KG1 (cell line): ENCODE measurements around the gene AMZ1.
"Not testable (repeated sequence)": the region's sequence is repeated elsewhere in the genome, so short reads cannot be mapped to it uniquely, and the experiment has no call there.

Experiments
- DNase-seq: peaks from one replicate; lab custom pipeline; 2025; lab: John Stamatoyannopoulos, UW

AMZ1 gene

DNA sequence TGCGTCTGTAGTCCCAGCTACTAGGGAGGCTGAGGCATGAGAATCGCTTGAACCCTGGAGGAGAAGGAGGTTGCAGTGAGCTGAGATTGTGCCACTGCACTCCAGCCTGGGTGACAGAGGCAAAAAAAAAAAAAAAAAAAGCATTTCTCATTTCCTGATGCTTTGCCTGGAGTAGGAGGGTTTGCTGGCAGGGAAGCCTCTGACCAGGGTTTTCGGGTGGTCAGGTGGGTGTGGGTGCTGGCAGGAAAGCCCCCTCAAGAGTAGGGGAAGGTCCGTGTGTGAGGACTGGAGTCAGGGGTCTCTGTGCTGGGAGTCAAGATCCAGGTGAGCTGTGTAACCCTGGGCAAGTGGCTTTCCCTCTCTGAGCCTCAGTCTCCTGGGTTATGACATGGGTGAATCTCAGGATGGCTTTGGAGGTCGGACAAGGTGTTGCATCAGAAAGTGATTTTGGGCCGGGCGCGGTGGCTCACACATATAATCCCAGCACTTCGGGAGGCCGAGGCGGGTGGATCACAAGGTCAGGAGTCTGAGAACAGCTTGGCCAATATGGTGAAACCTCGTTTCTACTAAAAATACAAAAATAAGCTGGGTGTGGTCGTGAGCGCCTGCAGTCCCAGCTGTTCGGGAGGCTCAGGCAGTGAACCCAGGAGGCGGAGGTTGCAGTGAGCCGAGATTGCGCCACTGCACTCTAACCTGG lies 3.2 kb downstream of the AMZ1 start:
- no peak for DNase-seq

DNA sequence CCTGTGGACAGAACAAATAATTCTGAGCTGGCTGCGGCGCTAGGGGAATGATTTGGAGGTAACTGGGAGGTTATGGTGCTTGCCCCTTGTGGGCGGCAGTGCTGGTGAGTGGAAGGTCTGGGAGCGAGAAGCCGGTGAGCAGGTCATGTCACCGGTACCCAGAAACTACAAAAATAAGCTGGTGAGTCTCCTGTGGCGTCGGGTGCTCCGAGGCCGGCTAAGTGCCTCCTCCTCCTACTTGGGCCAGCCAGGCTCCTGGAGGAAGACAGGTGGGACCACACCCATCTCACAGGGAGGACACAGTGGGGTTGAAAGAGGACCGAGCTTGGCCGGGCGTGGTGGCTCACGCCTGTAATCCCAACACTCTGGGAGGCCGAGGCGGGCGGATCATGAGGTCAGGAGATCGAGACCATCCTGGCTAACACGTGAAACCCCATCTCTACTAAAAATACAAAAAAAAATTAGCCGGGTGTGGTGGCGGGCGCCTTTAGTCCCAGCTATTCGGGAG lies 4.0 kb downstream of the AMZ1 start:
- DNase-seq = not testable (repeated sequence)

DNA sequence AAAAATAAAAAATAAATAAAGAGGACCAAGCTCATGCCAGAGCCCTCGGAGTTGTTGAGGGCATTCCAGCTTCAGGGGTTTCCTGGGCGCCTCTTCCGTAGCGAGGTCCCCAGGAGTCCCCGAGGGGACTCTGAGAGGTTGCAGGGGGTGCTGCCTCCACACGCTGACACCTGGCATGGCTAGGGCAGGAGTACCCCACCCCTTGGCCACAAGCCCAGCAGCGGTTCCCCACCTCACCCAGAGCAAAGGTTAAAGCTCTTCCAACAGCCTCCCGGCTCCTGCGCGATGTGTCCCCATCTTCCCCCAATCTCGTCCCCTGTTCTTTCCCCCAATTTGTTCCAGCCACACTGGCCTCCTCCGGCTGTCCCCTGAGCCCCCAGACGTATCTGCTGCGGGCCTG lies 4.5 kb downstream of the AMZ1 start:
- no peak for DNase-seq

DNA sequence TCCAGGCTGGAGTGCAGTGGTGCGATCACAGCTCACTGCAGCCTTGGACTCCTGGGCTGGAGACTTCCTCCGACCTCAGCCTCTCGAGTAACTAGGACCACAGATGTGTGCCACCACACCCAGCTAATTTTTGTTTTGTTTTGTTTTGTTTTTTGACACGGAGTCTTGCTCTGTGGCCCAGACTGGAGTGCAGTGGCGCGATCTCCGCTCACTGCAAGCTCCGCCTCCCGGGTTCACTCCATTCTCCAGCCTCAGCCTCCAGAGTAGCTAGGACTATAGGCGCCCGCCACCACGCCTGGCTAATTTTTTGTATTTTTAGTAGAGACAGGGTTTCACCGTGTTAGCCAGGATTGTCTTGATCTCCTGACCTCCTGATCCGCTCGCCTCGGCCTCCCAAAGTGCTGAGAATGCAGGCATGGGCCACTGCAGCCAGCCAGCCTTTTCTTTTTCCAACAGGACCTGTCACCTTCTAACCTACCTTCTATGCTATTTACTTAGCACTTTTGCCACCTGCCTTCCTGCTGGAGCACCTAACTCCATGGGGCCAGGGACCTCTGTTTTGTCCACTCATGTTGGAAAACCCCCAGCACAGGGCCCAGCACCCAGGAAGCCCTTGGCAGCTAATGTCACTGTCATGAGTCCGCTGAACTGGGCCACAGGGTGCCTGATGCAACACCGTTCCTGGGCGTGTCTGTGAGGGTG lies 5.6 kb downstream of the AMZ1 start:
- not testable (repeated sequence) for DNase-seq

DNA sequence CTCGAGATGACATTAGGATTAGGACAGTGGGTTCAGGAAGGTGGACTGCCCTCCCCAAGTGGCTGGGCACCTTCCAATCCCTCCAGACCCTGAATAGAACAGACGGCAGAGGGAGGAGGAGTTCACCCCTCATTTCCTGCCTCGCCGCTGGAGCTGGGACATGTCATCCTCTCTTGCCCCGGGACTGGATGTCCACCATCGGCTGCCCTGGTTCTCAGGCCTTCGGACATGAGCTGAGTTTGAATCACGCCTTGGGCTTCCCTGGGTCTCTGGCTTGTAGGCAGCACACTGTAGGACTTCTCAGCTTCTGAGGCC lies 6.1 kb downstream of the AMZ1 start:
- not testable (repeated sequence) for DNase-seq

DNA sequence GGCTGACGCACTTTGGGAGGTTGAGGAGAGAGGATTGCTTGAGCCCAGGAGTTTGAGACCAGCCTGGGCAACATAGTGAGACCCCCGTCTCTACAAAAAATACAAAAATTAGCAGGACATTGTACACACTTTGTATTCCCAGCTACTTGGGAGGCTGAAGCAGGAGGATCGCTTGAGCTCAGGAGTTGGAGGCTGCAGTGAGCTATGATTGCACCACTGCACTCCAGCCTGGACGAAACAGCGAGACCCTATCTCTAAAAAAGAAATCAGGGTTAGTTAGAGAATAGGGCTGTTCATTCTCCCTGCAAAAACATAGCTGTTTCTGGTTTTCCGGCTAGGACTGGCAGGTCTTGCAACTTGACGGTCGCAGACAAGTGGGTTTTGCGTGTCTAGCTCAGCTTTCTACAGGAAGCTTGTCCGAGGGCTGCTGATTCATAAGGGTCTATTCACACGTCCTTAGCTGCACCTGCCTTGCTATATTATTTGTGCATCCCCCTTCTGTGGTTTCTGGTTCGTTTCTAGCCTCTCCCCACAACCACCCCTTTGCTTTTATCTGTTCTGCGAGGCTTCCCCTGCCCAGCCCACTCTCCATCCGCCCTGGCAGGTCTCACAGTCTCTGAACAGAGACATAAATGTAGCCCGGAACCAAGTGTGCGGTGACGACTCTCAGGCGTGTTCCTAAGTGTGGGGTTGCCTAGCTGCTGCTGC lies 10.7 kb downstream of the AMZ1 start:
- DNase-seq = peak; percentile 85

DNA sequence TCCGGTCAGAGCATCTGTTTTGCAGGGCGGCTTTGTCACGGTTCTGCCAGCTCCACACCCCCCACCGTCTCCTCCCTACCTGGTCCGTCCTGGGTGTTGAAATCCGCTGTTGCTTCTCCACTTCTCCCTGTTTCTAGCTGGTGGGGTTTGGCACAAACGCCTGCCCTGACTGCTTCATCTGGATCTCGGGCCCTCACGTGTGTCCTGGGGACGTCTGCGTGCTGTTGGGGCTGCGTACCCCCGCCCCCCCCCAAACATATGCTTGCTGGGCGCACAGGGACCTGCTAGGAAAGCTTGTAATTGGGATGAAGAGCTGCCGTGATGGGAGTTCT lies 11.3 kb downstream of the AMZ1 start:
- no peak for DNase-seq

DNA sequence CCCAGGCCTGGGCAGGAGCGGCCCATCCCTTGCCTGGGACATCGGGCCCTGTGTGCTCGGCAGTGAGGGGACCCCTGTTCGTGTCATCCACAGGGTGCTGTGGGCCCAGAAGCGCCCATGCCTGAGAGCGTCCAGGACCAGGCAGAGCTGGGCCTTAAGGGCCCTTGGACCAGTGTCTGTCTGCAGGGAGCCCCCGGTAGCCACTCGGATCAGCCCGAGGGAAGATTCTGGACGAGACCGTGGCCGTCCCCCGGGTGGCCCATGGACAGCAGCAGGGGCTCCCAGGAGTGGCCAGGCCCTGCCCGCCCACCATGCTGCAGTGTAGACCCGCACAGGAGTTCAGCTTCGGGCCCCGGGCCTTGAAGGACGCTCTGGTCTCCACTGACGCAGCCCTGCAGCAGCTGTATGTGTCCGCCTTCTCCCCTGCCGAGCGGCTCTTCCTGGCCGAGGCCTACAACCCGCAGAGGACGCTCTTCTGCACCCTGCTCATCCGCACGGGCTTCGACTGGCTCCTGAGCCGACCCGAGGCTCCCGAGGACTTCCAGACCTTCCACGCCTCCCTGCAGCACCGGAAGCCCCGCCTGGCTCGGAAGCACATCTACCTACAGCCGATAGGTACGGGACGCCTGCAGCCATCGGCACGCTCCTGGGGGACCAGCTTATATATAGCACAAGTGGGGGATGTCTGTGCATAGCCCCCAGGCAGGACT lies 12.3 kb downstream of the AMZ1 start:
- no peak for DNase-seq

DNA sequence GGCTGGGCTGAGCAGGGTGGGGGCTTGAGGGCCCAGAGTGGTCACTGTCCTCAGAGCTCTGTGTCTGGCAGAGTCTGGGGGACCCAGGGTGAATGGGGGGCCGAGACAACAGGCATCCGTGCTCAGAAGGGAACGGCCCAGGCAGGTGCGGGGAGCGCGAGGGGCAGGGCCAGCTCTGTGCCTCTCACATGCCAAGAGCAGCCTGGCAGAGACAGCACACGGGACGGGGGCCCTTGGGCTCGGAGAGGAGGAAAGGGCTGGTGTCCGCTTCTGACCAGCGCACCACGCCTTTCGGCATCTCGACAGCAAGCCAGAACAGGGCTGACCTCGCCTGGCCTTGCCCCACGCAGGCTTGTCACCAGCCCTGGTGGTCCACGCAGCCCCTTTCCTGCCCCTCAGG lies 13.4 kb downstream of the AMZ1 start:
- no peak for DNase-seq

DNA sequence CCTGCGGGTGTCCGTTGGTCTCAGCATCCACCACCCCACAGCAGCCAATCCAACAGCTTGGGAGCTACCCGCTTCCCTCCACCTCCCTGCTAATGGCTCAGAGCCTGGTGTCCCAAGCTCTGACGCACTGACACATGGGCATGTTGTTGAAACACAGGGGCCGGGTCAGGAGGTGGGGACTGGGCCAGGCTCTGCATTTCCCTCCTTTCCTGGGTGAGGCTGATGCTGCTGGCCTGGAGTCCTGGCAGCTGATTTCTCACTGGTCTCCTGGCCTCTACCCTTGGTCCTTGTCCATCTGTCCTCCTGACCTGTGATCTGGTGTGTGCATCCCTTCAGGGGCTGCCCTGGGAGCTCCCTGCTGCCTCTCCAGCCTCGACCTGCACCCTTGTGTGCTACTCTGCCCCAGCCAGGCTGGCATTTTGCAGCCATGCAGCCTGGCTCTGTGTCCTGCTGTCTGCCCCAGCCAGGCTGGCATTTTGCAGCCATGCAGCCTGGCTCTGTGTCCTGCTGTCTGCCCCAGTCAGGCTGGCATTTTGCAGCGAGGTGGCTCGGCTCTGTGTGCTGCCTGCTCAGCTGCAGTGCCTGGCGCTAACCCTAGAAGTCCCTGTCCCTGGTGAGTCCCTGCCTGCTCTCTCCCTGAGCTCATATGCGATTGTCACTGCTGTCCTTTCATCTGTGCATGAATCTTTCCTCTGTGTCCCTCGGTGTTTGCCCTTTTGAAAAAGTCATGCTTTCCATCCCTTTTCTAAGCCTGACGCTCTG lies 14.0 kb downstream of the AMZ1 start:
- DNase-seq = no peak

DNA sequence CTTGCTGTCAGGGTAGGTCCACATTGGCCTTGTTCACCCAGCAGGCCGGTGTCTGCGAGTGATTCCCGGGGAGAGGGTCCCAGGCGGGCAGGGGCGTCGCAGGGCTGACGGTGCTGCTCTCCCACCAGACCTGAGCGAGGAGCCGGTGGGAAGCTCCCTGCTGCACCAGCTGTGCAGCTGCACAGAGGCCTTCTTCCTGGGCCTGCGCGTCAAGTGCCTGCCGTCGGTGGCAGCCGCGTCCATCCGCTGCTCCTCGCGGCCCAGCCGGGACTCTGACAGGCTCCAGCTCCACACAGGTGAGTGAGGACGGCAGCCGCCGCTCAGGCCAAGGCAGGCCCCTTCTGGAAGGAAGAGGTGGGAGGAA lies 14.6 kb downstream of the AMZ1 start:
- DNase-seq = no peak

DNA sequence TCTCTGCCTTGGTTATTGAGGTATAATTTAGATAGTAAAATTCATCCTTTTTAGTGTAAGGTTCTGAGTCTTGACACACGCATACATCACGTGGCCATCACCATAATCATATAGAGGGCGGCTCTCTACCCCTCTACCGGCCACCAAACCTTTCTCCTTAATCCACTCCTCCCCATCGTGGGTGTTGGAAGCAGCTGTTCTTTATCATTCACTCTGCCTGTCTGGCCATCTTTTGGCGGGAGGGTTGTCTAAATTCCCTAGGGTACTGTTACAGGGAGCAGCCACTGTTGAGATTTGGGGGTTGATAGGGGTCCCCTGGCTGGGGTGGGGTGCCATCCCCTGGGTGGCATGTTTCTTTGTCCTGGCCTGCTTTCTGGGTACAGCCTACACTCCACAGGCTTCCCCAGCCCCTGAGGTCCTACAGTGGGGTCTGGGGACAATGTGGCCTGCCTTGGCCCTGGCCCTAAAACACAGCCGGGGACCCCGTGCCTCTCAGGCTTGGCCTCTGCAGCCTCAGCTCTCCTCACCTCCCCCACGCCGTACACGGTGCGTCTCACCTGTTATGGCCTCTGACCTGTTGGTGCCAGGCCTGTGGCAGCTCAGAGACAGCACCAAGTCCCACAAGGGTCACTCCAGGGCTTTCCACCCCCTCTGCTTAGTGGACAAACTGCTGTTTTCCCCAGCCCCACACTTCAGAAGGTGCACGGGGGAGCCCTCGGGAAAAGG lies 17.5 kb downstream of the AMZ1 start:
- DNase-seq = no peak

DNA sequence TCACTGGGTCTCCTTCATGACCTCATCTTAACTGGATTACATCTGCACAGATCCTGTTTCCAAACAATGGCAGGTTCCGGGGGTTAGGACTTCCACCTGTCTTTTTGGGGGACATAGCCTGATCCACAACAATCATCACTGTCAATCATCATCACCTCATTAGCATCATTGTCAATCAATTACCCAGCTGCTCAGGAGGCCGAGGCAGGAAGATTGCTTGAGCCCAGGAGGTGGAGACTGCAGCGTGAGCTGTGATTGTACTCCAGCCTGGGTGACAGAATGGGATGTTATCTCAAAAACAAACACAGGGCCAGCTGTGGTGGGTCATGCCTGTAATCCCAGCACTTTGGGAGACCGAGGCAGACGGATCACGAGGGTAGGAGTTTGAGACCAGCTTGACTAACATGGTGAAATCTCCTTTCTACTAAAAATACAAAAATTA lies 18.7 kb downstream of the AMZ1 start:
- DNase-seq = no peak

DNA sequence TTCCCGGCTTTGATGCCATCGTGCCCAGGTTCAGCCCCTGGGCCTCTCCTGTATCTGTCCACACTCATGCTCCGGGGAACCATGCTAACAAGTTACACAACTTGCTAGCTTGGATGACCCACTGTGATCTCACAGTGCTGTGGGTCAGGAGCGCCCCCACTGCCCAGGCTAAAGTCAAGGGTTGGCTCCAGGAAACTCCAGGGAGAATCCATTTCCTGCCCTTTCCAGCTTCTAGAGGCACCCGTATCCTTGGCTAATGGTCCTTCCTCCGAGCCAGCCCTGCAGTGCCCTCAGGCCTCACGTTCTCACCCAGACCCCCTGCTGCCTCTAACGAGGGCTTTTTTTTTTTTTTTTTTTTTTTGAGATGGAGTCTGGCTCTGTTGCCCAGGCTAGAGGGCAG lies 19.5 kb downstream of the AMZ1 start:
- DNase-seq = no peak

DNA sequence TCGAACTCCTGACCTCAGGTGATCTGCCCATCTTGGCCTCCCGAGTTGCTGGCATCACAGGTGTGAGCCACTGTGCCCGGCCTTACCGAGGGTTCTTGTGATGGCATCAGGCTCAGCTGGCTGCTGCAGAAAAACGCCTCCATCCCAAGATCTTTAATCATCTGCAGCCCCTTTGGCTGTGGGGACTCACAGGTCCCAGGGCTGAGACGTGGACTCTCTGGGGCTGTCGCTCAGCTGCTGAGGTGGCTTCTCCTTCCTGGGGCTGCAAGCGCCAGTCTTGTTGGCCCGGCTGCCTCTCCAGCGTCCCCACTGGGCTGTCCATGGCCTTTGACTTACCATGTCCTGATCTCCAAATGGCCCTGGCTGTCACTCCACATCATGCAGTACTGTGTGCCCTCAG lies 20.0 kb downstream of the AMZ1 start:
- no peak for DNase-seq

DNA sequence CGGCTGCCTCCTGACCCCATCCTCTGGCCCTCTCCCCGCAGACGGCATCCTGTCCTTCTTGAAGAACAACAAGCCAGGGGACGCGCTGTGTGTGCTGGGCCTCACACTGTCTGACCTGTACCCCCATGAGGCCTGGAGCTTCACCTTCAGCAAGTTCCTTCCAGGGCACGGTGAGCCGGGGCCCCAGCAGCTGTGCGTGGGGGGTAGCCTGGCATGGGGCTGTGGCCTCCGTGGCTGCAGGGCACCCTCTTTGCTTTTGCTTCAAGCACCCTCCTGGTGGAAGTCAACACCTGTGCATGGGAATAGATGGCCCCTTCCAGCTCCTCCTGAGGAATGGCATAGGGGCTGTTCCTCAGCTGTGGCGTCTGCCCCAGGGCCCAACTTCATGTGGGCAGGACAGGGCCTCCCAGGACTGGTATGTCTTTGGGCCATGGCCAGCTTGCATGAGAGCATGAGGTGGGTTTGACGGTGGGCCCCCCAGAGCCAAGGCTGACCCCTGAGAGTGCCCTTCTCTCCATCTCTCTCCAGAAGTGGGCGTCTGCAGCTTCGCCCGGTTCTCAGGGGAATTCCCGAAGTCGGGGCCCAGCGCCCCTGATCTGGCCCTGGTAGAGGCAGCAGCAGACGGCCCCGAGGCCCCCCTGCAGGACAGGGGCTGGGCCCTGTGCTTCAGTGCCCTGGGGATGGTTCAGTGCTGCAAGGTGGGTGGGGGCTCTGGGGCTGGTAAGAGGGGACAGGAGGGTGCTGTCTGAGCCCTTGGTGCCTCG lies 20.7 kb downstream of the AMZ1 start:
- DNase-seq = no peak

DNA sequence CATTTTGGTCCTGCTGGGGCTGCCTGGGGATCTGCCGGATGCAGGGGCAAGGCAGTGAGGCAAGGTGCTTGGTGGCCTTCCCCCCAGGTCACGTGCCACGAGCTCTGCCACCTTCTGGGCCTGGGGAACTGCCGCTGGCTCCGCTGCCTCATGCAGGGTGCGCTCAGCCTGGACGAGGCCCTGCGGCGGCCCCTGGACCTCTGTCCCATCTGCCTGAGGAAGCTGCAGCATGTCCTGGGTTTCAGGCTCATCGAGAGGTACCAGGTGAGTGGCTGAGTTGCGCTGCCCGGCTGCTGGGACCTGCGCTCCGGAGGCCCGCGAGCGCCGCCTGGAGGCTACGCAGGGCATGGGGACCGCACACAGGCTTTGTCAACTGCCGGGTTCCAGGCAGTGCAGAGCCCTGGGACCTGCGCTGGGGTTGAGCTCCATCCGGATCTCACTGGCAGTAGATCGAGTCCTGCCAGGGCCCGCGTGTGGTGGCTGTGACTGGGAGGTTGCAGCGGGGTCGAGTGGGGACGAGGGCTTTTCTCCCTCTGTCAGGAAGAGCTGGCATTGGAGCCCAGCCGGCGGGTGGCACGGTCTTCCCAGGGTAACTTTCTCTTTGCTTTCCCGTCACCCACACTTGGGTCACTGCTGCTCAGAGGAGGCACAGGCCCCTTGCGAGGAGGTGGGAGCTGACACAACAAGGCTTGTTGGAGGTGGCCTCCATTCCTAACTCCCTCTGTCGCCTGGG lies 21.7 kb downstream of the AMZ1 start:
- DNase-seq = no peak

DNA sequence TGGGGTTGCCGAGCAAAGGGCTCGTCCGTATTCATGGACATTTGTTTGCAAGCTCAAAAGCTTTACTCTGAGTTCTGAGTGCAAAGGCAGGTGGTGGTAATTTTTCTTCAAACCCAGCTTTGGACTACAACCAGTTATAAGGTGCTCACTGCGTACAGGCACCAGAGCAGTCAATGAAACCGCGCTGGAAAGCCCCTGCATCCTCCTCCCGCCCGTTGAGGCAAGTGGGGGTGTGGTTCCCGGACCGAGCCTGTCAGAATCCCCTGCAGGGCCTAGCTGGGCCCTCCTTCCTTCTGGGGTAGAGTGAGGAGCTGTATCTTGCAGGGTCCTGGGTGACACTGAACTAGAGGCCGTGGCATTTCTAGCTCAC lies 22.3 kb downstream of the AMZ1 start:
- no peak for DNase-seq

DNA sequence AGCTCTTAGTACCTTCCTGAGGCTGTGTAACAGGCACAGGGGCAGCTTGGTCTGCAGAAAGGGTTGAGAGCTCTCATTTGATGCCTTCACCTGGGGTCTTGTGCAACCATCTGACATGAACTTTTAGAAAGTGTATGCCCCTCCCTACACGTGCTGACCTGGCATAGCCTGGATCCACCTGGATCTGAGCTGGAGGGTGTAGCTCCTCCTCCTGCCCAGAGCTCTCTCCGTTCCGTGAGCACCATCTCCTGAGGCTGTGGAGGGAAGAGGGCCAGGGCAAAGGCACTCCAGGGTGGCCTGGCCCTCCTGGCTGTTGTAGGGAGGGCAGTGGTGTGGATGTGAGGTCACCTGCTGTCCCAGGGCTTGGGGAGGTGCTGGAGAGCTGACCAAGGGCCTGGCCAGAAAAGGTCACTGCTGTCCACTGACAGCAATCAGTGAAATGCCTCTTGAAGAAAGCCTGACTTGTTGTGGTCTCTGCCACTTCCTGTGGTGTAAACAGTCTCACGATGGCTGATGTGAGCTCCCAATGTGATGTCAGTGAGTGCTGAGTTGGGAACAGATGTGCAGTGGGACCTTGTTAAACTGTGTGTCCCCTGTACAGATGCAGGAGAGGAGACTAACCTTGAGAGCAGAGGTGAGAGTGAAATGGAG lies 23.0 kb downstream of the AMZ1 start:
- DNase-seq = no peak
